Kidney (tissue), 19 donors: ENCODE measurements around the gene SRGAP2C. TPM values are rescaled to one million over a fixed set of nuclear protein-coding genes. Genes with fewer than 3 reads are reported as not detected.
"Not testable (repeated sequence)": the region's sequence is repeated elsewhere in the genome, so short reads cannot be mapped to it uniquely, and the experiment has no call there.

Experiments used
- DNase-seq, 5 donors: peaks; one replicate each; pipeline ENCODE4 v3.0.0-alpha.2; 2013 to 2020
- FAIRE-seq: peaks from 2 replicates; lab custom pipeline; 2012; peaks lifted over from hg19 to GRCh38; lab: Jason Lieb, UNC
- H3K27ac ChIP-seq, 2 donors: one replicate each; pipeline ENCODE4 v1.7.0; 2013; ENCODE audit warnings: low read depth in 2 of 2, low read length in 2 of 2, inconsistent platforms in 1 of 2
- H3K27me3 ChIP-seq: one replicate; pipeline ENCODE4 v1.7.1; 2013; ENCODE audit warnings: low read length, inconsistent platforms; ENCODE audit not compliant: control insufficient read depth, insufficient read depth
- H3K36me3 ChIP-seq, 3 donors: one replicate each; pipeline versions ENCODE4 v1.7.0 to v1.7.1; 2013; ENCODE audit warnings: low read length in 3 of 3, control low read depth in 1 of 3, inconsistent platforms in 1 of 3; ENCODE audit not compliant: insufficient read depth in 3 of 3, control insufficient read depth in 2 of 3
- H3K4me1 ChIP-seq, 3 donors: one replicate each; pipeline versions ENCODE4 v1.7.0 to v1.7.1; 2013; ENCODE audit warnings: low read length in 3 of 3, inconsistent platforms in 1 of 3, low read depth in 1 of 3; ENCODE audit not compliant: control insufficient read depth in 2 of 3, insufficient read depth in 2 of 3
- H3K4me3 ChIP-seq, 3 donors: one replicate each; pipeline versions ENCODE4 v1.7.0 to v1.8.1; 2013; ENCODE audit warnings: low read length in 3 of 3, control low read depth in 1 of 3, inconsistent platforms in 1 of 3
- H3K9ac ChIP-seq, 3 donors: one replicate each; pipeline versions ENCODE4 v1.7.0 to v1.7.1; 2013; ENCODE audit warnings: low read length in 3 of 3, control low read depth in 1 of 3, inconsistent platforms in 1 of 3
- H3K9me3 ChIP-seq, 3 donors: one replicate each; pipeline versions ENCODE4 v1.7.0 to v1.7.1; 2013; ENCODE audit warnings: low read length in 3 of 3, control low read depth in 1 of 3, inconsistent platforms in 1 of 3; ENCODE audit not compliant: control insufficient read depth in 2 of 3, insufficient read depth in 1 of 3
- intact Hi-C: fragments of 100-400 bp; cut with DNase I; formaldehyde crosslinking; loops from one replicate; pipeline ENCODE4 v1.11.1; 2022
- long read RNA-seq, 10 donors: library from polyadenylated mRNA in 1 of 10; unstranded in 1 of 10; transcript quantifications; one replicate each; pipeline ENCODE4 v2.0.0 and lab custom pipeline, GENCODE V29; 2021 to 2026
- polyA plus RNA-seq: library from polyadenylated mRNA; stranded (reverse); fragments of 350-450 nt; fragmentation: Illumina TruSeq; extraction: RNeasy Lipid Tissue Mini Kit (QIAGEN cat#74804); gene quantifications from one replicate; pipeline ENCODE4 v1.2.3, GENCODE V29; 2014; ENCODE audit warnings: low read depth, low replicate concordance; ENCODE audit not compliant: insufficient read depth
- total RNA-seq: library from RNA; stranded (reverse); fragmentation: NEBNext Ultra II Directional; extraction: Animal tissue kit (Norgen Biotek cat#: 25700); gene quantifications from one replicate; pipeline ENCODE4 v1.2.1, GENCODE V29; 2021
- donor health status: control.
- donor health status: control.
- donor health status: DM: yes; HTN: yes; CAD: no.
- donor health status: Normal renal cell carcinoma (clear cell type).

Gene SRGAP2C
- total RNA-seq (29.1 TPM), polyA plus RNA-seq (6.6 TPM)
- long read RNA-seq, donor 1, full-length matches to known transcripts = 2 of 2 reads
- long read RNA-seq, donor 1, partial matches to known transcripts = 0 of 2 reads
- long read RNA-seq, donor 1, other reads (novel, unspliced or antisense) = 0 of 2 reads
- long read RNA-seq, donor 2, full-length matches to known transcripts = 1 of 10 reads
- long read RNA-seq, donor 2, partial matches to known transcripts = 9 of 10 reads
- long read RNA-seq, donor 2, other reads (novel, unspliced or antisense) = 0 of 10 reads
- long read RNA-seq, donor 3 = 0 reads
- long read RNA-seq, donor 4, full-length matches to known transcripts = 3 of 3 reads
- long read RNA-seq, donor 4, partial matches to known transcripts = 0 of 3 reads
- long read RNA-seq, donor 4, other reads (novel, unspliced or antisense) = 0 of 3 reads
- long read RNA-seq, donor 5 = 0 reads
- long read RNA-seq, donor 6 = 0 reads
- long read RNA-seq, donor 7, full-length matches to known transcripts = 2 of 13 reads
- long read RNA-seq, donor 7, partial matches to known transcripts = 2 of 13 reads
- long read RNA-seq, donor 7, other reads (novel, unspliced or antisense) = 9 of 13 reads
- long read RNA-seq, donor 8, full-length matches to known transcripts = 2 of 2 reads
- long read RNA-seq, donor 8, partial matches to known transcripts = 0 of 2 reads
- long read RNA-seq, donor 8, other reads (novel, unspliced or antisense) = 0 of 2 reads
- long read RNA-seq, donor 9 = 0 reads
- long read RNA-seq, donor 10, full-length matches to known transcripts = 1 of 6 reads
- long read RNA-seq, donor 10, partial matches to known transcripts = 5 of 6 reads
- long read RNA-seq, donor 10, other reads (novel, unspliced or antisense) = 0 of 6 reads

DNA sequence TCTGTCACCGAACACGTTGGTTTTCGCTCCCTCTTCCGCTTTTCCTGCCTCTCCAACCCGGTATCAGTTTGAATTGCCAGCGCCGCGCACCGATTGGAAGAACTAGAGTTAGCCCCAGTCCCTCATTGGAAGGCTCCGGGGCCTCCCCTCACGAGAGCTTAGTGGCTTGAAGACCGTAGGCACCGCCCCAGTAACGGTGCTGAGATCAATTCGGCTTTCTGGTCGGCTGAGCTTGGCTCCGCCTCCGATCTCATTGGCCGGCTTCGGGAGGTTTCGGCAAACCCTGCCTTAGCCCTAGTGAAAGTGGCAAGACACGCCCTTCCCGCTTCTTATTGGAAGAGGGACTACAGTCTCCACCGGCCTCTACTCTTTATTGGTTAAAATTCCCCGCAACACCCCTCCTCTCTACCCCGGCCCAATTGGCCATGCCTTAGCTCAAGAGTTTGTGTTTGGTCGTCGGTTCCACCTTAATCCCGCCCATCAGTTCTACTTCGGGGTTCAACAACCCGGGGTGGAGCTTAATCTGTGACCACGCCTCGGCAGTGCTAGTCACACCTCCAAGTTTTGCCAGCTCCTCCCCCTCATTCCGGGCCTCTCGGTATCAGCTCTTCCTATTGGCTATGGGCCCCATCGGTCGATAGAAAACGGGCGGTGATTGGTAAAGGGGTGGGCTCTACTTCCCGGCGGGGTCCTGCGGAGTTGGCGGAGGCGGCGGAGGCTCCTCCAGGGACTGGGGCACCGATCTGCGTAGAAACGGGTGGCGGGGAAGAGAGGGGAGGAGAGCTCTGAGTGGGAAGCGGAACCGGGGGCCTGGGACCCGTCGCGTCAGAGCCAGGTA is at the start of gene SRGAP2C, which contains the start of gene FAM72B:
Gene SRGAP2C, plus strand, starts transcription at position 686 of the 838 bp plus-strand sequence. CDS start 2,472 bp downstream, outside the sequence.
Gene FAM72B, minus strand, starts transcription at position 51 of the 838 bp plus-strand sequence. CDS start 851 bp downstream, outside the sequence.
- H3K27me3 ChIP-seq, H3K36me3 ChIP-seq, intact Hi-C loops, H3K4me3 ChIP-seq, H3K9me3 ChIP-seq, H3K4me1 ChIP-seq, H3K9ac ChIP-seq, H3K27ac ChIP-seq: not testable (repeated sequence)
- DNase-seq = peak; percentile 96 to 98 (median 97)
- peak; percentile 97 for FAIRE-seq

DNA sequence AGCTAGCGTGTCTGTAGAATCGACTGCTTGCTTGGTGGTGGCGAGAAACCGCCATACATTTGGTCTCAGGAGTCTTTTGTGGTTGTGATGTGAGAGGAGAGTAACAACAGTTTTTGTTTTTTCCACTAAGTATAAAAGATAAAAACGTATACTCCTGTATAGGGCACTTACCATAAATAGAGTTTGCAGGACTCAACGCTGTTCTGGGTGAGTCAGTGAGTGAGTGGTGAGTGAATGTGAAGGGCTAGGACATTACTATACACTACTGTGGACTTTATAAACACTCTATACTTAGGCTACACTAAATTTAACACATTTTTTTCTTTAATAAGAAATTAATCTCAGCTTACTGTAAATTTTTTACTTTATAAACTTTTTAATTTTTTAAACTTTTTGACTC is 44.4 kb upstream of the SRGAP2C start:
- H3K36me3 ChIP-seq, H3K4me1 ChIP-seq, H3K9ac ChIP-seq, H3K27ac ChIP-seq, H3K9me3 ChIP-seq, FAIRE-seq, DNase-seq, H3K27me3 ChIP-seq, intact Hi-C loops, H3K4me3 ChIP-seq: not testable (repeated sequence)

DNA sequence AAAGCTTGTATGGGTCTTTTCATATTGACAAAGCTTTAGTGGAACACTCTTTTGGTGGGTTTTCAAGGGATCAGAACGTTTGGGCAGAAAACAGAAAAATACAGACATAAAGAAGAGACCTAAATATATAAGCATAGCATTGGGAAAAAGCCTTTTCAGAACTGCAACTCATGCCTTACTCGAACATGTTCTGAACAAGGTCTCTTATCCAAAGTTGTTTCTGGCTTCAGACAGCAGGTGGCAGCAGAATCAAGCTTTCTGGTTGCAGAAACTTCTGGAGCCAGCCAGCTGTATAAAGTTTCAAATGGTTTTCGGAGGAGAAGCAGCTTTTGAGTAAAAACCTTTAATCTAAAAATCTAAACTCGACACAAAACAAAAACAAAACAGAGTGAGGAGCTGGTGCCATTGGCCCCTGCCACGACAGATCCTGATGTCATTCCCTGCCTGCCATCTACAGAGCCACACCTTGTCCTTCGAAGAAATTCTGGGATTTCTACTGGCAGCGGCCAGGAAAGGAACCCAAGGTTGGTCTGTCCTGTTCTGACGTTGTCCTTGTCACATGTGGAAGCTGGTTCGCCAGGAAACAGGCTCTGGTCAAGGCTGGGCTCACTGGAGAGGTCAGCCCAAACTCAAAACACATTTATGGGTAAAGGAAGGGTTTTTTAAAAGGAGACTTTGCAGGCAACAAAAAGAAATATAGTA is 36.1 kb upstream of the SRGAP2C start:
- H3K27ac ChIP-seq, H3K4me3 ChIP-seq, H3K9ac ChIP-seq, intact Hi-C loops, H3K27me3 ChIP-seq, H3K9me3 ChIP-seq, H3K36me3 ChIP-seq, H3K4me1 ChIP-seq, DNase-seq: not testable (repeated sequence)
- FAIRE-seq = peak; percentile 46

DNA sequence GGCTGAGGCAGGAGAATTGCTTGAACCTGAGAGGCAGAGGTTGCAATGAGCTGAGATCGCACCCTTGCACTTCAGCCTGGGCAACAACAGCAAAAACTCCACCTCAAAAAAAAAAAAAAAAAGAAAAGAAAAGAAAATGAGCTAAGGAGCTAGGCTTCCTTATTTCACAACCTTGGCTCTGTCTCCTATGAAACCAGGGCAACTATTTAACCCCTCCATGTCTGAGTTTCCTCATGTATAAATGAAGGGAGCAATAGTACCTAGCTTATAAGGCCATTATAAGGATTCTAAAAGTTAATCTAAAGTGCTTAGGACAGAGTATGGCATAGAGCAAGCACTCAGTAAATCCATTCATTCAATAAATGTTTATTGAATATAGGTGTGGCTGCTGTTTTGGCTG is 33.5 kb upstream of the SRGAP2C start:
- H3K9ac ChIP-seq, H3K36me3 ChIP-seq, intact Hi-C loops, H3K27me3 ChIP-seq, DNase-seq, FAIRE-seq, H3K4me3 ChIP-seq, H3K9me3 ChIP-seq, H3K4me1 ChIP-seq, H3K27ac ChIP-seq: not testable (repeated sequence)

DNA sequence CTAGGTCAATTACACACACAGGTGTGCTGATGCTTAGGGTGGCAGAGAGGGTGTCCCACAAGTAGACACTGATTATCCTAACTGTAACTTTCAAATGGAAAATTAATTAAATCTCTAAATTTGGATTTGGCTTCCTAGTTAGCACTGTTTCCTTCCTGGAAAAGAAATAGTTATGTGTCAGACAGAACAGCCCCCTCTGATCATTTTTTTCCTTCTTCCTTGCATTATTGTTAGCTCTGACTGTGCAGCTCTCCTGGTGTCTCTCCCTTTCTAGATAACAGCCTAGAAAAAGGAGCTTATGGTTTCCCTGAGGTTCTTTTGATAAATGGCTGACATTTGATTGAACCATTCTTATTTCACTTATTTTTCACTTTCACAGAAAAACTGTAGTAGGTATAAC is 32.0 kb upstream of the SRGAP2C start:
- H3K9me3 ChIP-seq, H3K27ac ChIP-seq, FAIRE-seq, intact Hi-C loops, DNase-seq, H3K36me3 ChIP-seq, H3K4me3 ChIP-seq, H3K4me1 ChIP-seq, H3K27me3 ChIP-seq, H3K9ac ChIP-seq: not testable (repeated sequence)

DNA sequence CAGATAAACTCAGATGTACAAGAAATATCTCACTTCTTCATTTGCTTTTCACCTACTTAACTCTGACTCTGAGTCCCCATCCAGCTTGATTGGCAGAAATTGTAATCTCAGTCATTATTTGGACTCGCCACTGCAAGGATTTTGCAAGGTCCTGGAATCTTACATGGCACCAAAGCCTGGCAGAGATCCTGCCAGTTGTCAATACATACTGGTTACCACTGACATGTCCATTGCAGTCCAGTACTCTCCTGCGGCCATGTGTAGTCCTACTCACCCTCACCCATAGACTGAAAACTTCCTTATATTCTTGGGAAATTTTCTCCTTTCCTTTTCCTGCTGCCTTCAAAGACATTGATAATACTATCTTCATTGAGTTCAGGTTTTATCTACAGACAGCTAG is 30.0 kb upstream of the SRGAP2C start:
- H3K9ac ChIP-seq, FAIRE-seq, H3K27ac ChIP-seq, intact Hi-C loops, H3K4me1 ChIP-seq, DNase-seq, H3K9me3 ChIP-seq, H3K27me3 ChIP-seq, H3K4me3 ChIP-seq, H3K36me3 ChIP-seq: not testable (repeated sequence)

DNA sequence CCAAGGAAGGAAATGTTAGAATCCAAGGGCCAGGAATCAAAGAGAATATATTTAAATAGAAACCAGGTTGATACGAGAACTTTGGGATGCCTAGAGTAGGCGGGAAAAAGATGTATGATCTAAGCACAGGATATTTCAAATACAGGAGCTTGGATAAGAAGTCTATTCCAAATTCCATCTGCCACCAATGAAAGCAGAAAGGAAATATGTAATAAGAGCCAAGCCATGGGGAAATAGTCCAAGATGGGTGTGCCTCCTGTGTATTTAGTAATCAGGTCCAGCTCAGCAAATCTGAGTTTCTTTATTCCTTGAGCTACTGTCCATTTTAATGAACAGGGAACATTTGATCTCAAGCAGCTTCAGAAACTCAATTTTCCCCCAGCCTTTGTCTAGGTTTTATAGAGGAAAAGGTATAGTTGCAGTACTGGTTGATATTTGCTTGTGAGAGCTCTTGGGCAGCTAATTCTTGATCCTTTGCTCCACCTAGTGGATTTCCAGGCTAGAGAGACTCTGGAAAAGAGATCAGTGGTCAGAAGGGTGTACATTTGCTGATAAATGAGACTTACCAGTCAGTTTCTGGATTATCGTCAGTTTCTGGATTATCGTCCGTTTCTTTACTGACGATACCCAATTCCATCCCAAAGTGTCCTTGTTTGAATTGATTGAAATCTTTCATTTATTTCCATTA is 29.0 kb upstream of the SRGAP2C start:
- peak in 3 of 5 donors; percentile 5 to 19 (median 6) for DNase-seq
- H3K9ac ChIP-seq, H3K27ac ChIP-seq, H3K36me3 ChIP-seq, H3K9me3 ChIP-seq, H3K27me3 ChIP-seq, H3K4me3 ChIP-seq, FAIRE-seq, H3K4me1 ChIP-seq, intact Hi-C loops: not testable (repeated sequence)
